Thyroid gland (tissue), 4 donors: ENCODE measurements around the gene TCL1A.

Experiments used
- POLR2A ChIP-seq, 2 donors: fragments of 450-650 bp; IDR thresholded peaks; one replicate each; pipeline ENCODE4 v1.6.1; 2017; ENCODE audit warnings: antibody characterized with exemption in 2 of 2, mild to moderate bottlenecking in 2 of 2, moderate library complexity in 1 of 2
- TF ChIP-seq, protein P1 (sequence below), 6 experiments: fragments of 200-600 bp in 3 of 6; fragments of 450-650 bp in 3 of 6; sonication (generic) in 3 of 6; IDR thresholded peaks; one replicate each; pipeline ENCODE4 v1.5.1; 2016 to 2019; ENCODE audit warnings: antibody characterized with exemption in 6 of 6, mild to moderate bottlenecking in 2 of 6, inconsistent platforms in 1 of 6, moderate library complexity in 1 of 6

GRCh38 chr14:95739356-95739755 is 25.4 kb upstream of the TCL1A start:
- TF ChIP-seq, protein P1, sequence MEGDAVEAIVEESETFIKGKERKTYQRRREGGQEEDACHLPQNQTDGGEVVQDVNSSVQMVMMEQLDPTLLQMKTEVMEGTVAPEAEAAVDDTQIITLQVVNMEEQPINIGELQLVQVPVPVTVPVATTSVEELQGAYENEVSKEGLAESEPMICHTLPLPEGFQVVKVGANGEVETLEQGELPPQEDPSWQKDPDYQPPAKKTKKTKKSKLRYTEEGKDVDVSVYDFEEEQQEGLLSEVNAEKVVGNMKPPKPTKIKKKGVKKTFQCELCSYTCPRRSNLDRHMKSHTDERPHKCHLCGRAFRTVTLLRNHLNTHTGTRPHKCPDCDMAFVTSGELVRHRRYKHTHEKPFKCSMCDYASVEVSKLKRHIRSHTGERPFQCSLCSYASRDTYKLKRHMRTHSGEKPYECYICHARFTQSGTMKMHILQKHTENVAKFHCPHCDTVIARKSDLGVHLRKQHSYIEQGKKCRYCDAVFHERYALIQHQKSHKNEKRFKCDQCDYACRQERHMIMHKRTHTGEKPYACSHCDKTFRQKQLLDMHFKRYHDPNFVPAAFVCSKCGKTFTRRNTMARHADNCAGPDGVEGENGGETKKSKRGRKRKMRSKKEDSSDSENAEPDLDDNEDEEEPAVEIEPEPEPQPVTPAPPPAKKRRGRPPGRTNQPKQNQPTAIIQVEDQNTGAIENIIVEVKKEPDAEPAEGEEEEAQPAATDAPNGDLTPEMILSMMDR (IDR thresholded peaks at IDR 0.05) = no peak
- TF ChIP-seq POLR2A (IDR thresholded peaks at IDR 0.05) = no peak
